Measurements from ENCODE around the gene LRRC32. TPM values are rescaled to one million over a fixed set of nuclear protein-coding genes. Genes with fewer than 3 reads are reported as not detected.

LRRC32 gene
- polyA plus RNA-seq, 2 of the 4 experiments (the other 2 are of a cell fraction) = 0.25 to 0.62 TPM

- H3K27ac ChIP-seq = no peak overlapping the region
- H3K4me3 ChIP-seq = no peak overlapping the region
- WGBS (ENCODE audit: missing lambda C conversion rate) = 72% methylated on average over 7 of the region's 7 CpGs
- ChIA-PET POLR2A (no interaction called here), CTCF (no interaction called here)
- no peak for ATAC-seq
- no peak for TF ChIP-seq E2F6 (IDR thresholded peaks at IDR 0.05; ENCODE audit: borderline replicate concordance, low read depth)
- TF ChIP-seq, protein P1, sequence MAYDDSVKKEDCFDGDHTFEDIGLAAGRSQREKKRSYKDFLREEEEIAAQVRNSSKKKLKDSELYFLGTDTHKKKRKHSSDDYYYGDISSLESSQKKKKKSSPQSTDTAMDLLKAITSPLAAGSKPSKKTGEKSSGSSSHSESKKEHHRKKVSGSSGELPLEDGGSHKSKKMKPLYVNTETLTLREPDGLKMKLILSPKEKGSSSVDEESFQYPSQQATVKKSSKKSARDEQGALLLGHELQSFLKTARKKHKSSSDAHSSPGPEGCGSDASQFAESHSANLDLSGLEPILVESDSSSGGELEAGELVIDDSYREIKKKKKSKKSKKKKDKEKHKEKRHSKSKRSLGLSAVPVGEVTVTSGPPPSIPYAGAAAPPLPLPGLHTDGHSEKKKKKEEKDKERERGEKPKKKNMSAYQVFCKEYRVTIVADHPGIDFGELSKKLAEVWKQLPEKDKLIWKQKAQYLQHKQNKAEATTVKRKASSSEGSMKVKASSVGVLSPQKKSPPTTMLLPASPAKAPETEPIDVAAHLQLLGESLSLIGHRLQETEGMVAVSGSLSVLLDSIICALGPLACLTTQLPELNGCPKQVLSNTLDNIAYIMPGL (CRISPR knock-in tag; IDR thresholded peaks at IDR 0.05; ENCODE audit: borderline replicate concordance) = no peak
- TF ChIP-seq POLR2AphosphoS2 (conservative IDR thresholded peaks at IDR 0.05; ENCODE audit: low read length) = no peak
- no peak for TF ChIP-seq EHMT2 (IDR thresholded peaks at IDR 0.05; ENCODE audit: low read depth)
- TF ChIP-seq MAZ (IDR thresholded peaks at IDR 0.05; ENCODE audit: borderline replicate concordance, low read depth, low read length) = no peak
- TF ChIP-seq, protein P2, sequence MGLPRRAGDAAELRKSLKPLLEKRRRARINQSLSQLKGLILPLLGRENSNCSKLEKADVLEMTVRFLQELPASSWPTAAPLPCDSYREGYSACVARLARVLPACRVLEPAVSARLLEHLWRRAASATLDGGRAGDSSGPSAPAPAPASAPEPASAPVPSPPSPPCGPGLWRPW (IDR thresholded peaks at IDR 0.05) = no peak
- no peak for TF ChIP-seq RCOR1 (IDR thresholded peaks at IDR 0.05; ENCODE audit: low read depth, low read length)
- TF ChIP-seq PHF8 (IDR thresholded peaks at IDR 0.05; ENCODE audit: borderline replicate concordance, low read depth) = no peak
- TF ChIP-seq TP53 (CRISPR knock-in tag; IDR thresholded peaks at IDR 0.05) = no peak
- no peak for TF ChIP-seq POLR2A (IDR thresholded peaks at IDR 0.05; ENCODE audit: low read length)
- no peak overlapping the region for H3K4me2 ChIP-seq
- no peaks in the 10 kb centered on the region for H3K4me1 ChIP-seq
- no peak for FAIRE-seq
- DNase-seq (ENCODE audit: low read depth in 1 of 2, low spot score in 1 of 2) = no peak
- H3K9me3 ChIP-seq = peaks cover 11% of the 10 kb centered on the region; the same call in 2 of the 3 replicates
Observed at GRCh38 chr11:76627606-76628005, 42.9 kb downstream of the LRRC32 start.

DNA sequence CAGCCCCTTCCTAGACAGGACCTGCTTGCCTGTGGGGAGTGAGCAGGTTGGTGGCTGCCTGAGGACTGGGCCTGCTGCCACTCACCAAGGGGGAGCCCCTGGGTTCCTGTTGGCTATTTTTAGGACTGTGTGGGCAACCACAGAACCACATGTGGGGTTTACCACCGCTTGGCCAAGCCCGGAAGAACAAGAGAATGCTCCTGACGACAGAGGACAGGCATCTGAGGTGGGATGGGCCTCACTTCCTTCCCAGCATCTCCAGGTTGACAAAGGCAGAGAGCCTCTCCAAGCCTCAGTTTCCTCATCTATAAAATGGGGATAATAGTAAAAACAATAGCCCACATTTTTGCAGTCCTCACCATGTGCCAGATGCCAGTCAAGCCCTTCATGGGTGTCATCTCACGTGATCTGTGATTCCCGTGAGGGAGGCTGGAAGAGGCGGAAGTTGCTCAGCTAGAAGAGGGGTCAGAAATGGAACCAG, 43.6 kb downstream of the LRRC32 start:
- ChIA-PET CTCF (interaction anchor here (1.2 kb wide), 1 partner anchor 15 kb away, joined by 3 read pairs; no protein-coding TSS in a partner anchor), POLR2A (no interaction called here)
- no peak for FAIRE-seq
- Histone ChIP-seq H3K27ac (no peak overlapping the region), H3K9me3 (peaks cover 11% of the 10 kb centered on the region; the same call in 2 of the 3 replicates), H3K4me1 (no peaks in the 10 kb centered on the region), H3K4me3 (no peak overlapping the region), H3K4me2 (no peak overlapping the region)
- ATAC-seq = no peak
- 86% methylated on average over 6 of the region's 6 CpGs for WGBS (ENCODE audit: missing lambda C conversion rate)
- no peak for DNase-seq (ENCODE audit: low read depth in 1 of 2, low spot score in 1 of 2)
- TF ChIP-seq, protein P1 (CRISPR knock-in tag; IDR thresholded peaks at IDR 0.05; ENCODE audit: borderline replicate concordance) = no peak
- TF ChIP-seq ZC3H11A (IDR thresholded peaks at IDR 0.05) (no peak), MAZ (IDR thresholded peaks at IDR 0.05; ENCODE audit: borderline replicate concordance, low read depth, low read length) (no peak), CHD2 (IDR thresholded peaks at IDR 0.05; ENCODE audit: low read length, partially characterized antibody) (no peak), CBX2 (IDR thresholded peaks at IDR 0.05; ENCODE audit: borderline replicate concordance, low read depth) (no peak), MYC (IDR thresholded peaks at IDR 0.05; ENCODE audit: borderline replicate concordance, low read length) (no peak), JUNB (IDR thresholded peaks at IDR 0.05) (no peak)

- DNase-seq (ENCODE audit: low read depth in 1 of 2, low spot score in 1 of 2) (no peak), FAIRE-seq (no peak), ATAC-seq (no peak)
- H3K27ac ChIP-seq = no peak overlapping the region
- no peak overlapping the region for H3K4me3 ChIP-seq
- H3K4me2 ChIP-seq = no peak overlapping the region
- 55% methylated on average over 3 of the region's 3 CpGs for WGBS (ENCODE audit: missing lambda C conversion rate)
- H3K4me1 ChIP-seq = no peaks in the 10 kb centered on the region
- POLR2A ChIA-PET = no interaction called here
- H3K9me3 ChIP-seq = peaks cover 11% of the 10 kb centered on the region; the same call in 2 of the 3 replicates
- CTCF ChIA-PET = interaction anchor here (1.2 kb wide), 1 partner anchor 14 kb away, joined by 3 read pairs; no protein-coding TSS in a partner anchor
- TF ChIP-seq JUNB (IDR thresholded peaks at IDR 0.05) = no peak
- no peak for TF ChIP-seq CEBPB (IDR thresholded peaks at IDR 0.05)
- TF ChIP-seq REST (IDR thresholded peaks at IDR 0.05) = no peak
- no peak for TF ChIP-seq JUN (IDR thresholded peaks at IDR 0.05)
- no peak for TF ChIP-seq KDM1A (IDR thresholded peaks at IDR 0.05; ENCODE audit: low read depth)
- no peak for TF ChIP-seq ELK1 (IDR thresholded peaks at IDR 0.05; ENCODE audit: low read depth, low read length)
- TF ChIP-seq SMC3 (IDR thresholded peaks at IDR 0.05) = no peak
- TF ChIP-seq, protein P2 (IDR thresholded peaks at IDR 0.05) = no peak
- TF ChIP-seq GATA3 (IDR thresholded peaks at IDR 0.05; ENCODE audit: borderline replicate concordance) = no peak
- TF ChIP-seq ESRRA (IDR thresholded peaks at IDR 0.05; ENCODE audit: borderline replicate concordance, low read length) = no peak
- TF ChIP-seq BHLHE40 (IDR thresholded peaks at IDR 0.05; ENCODE audit: low read depth, low read length) = no peak
Observed at GRCh38 chr11:76626266-76626665, 44.3 kb downstream of the LRRC32 start.

Data from A549 (cell line).